Tibial artery (tissue), 4 donors: ENCODE data around the gene MIS18BP1.
A peak's percentile ranks its signal among the peaks of the same experiment; 100 is the strongest.
"Not testable (repeated sequence)": the region's sequence is repeated elsewhere in the genome, so short reads cannot be mapped to it uniquely, and the experiment has no call there.

Source experiments
- DNase-seq, 2 donors: peaks; one replicate each; pipeline ENCODE4 v3.0.0-alpha.2; 2019
- H3K27ac ChIP-seq, 2 donors: fragments of 200-600 bp; sonication (generic) in 1 of 2; 1 replicate in 1 of 2; 2 replicates in 1 of 2; pipeline ENCODE4 v1.5.1; 2018 to 2019; ENCODE audit warnings: mild to moderate bottlenecking in 1 of 2
- H3K27me3 ChIP-seq, 2 donors: fragments of 200-600 bp; sonication (generic) in 1 of 2; one replicate each; pipeline versions ENCODE4 v1.5.1 to v1.6.0; 2016 to 2019
- H3K36me3 ChIP-seq, 3 donors: fragments of 200-600 bp; sonication (generic) in 2 of 3; one replicate each; pipeline ENCODE4 v1.5.1; 2016 to 2019; ENCODE audit warnings: mild to moderate bottlenecking in 2 of 3
- H3K4me1 ChIP-seq, 4 donors: fragments of 200-600 bp; sonication (generic) in 2 of 4; 1 replicate in 3 of 4; 2 replicates in 1 of 4; pipeline ENCODE4 v1.5.1; 2016 to 2019
- H3K4me3 ChIP-seq, 2 donors: fragments of 200-600 bp; sonication (generic) in 1 of 2; 1 replicate in 1 of 2; 2 replicates in 1 of 2; pipeline ENCODE4 v1.5.1; 2018 to 2019; ENCODE audit warnings: mild to moderate bottlenecking in 2 of 2
- H3K9me3 ChIP-seq, 3 donors: fragments of 200-600 bp; sonication (generic) in 1 of 3; one replicate each; pipeline ENCODE4 v1.5.1; 2016 to 2019
- intact Hi-C: fragments of 100-400 bp; cut with DNase I; formaldehyde crosslinking; loops from one replicate; pipeline ENCODE4 v1.15.0; 2023; ENCODE audit warnings: low total_unique reads
- TF ChIP-seq, protein P1 (sequence below), 2 experiments: fragments of 200-600 bp in 1 of 2; fragments of 450-650 bp in 1 of 2; IDR thresholded peaks; one replicate each; pipeline ENCODE4 v1.5.1; 2017 to 2019; ENCODE audit warnings: antibody characterized with exemption in 2 of 2, mild to moderate bottlenecking in 1 of 2, moderate library complexity in 1 of 2

The MIS18BP1 gene

DNA sequence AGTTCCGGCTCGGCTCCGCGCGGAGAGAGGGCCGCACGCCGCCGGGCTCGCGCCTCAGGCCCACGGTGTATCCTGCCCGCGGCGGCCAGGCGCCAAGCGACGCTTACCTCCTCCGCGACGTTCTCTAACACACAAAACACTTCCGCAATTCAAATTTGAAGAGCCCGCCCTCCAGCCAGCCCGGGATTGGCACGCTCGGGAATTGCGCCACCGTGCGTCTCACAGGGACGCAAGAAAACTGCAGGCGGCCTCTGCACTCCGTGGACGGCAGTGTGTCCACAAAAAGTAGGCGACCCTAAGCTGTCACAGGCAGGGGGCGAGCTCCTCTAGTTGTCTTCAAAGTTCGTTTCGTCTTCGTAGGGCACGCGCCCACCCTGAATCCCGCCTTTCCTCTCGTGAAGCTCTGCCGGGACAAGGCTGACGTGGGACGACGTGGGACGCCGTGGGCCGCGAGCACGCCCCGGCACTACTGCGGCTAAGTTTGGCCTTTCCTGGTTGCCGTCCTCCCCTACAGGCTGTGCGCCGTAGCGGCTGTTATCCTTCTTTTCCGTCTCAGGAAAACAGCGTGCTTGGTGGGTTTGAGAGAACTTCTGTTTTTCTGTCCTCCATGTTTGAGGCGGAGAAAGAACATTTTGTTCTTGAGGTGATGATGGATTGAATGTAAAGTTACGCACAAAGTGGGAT is at the start of gene MIS18BP1:
TSS of gene MIS18BP1 (minus strand) at position 133 of the 684 bp plus-strand sequence. CDS start 5,916 bp downstream, outside the sequence.
- intact Hi-C loops: loop anchor here (10.0 kb wide), 1 partner anchor 118 kb away; the partner anchor contains the start of genes FANCM and FKBP3
- Histone ChIP-seq H3K9me3 (peaks cover 0 to 6% (median 6%) of the 10 kb centered on the region in 3 donors), H3K4me3 (peak within 1 kb of the TSS; percentile 74 to 84), H3K27me3 (no peaks in the 10 kb centered on the region), H3K36me3 (no peaks in the 10 kb centered on the region), H3K4me1 (peaks cover 0 to 19% (median 12%) of the 10 kb centered on the region in 4 donors), H3K27ac (peak within 1 kb of the TSS; percentile 80 to 85)
- DNase-seq: peak; percentile 94 to 96
- TF ChIP-seq, protein P1, sequence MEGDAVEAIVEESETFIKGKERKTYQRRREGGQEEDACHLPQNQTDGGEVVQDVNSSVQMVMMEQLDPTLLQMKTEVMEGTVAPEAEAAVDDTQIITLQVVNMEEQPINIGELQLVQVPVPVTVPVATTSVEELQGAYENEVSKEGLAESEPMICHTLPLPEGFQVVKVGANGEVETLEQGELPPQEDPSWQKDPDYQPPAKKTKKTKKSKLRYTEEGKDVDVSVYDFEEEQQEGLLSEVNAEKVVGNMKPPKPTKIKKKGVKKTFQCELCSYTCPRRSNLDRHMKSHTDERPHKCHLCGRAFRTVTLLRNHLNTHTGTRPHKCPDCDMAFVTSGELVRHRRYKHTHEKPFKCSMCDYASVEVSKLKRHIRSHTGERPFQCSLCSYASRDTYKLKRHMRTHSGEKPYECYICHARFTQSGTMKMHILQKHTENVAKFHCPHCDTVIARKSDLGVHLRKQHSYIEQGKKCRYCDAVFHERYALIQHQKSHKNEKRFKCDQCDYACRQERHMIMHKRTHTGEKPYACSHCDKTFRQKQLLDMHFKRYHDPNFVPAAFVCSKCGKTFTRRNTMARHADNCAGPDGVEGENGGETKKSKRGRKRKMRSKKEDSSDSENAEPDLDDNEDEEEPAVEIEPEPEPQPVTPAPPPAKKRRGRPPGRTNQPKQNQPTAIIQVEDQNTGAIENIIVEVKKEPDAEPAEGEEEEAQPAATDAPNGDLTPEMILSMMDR (IDR thresholded peaks at IDR 0.05): peak; percentile 53 to 55

DNA sequence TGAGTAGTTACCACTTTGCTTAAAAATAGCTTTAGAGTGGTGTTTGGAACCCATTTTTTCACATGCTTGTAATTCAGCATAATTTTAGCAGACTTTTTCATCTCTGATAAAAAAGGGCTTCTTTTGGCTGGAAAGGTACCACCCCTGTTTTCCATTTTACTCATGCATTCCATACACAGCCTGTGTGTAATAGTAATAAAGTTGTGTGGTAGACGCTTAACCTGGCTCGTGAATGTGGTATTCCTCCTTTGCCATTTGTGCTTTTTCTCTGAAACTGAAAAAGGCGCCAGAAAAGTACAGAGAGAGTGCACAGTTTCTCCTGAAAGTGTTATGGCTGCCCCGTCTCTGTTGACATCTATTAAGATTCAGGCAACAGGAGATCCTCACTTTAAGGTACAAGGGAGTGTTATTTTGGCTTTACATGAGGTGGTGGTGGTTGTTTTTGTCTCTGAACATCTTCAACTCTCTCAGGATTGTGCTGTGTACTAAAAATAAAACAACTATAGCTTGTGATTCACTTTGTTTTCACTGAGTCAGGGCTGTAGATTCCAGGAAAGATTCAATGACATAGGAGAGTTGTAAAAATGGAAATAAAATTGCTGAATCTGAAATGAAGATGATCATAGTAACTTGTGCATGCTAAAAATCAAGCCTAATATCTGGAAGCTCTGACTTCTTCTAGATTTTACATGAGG is 45.6 kb upstream of the MIS18BP1 start:
- no peaks in the 10 kb centered on the region for H3K27me3 ChIP-seq
- H3K36me3 ChIP-seq: no peaks in the 10 kb centered on the region
- H3K27ac ChIP-seq: no peak overlapping the region
- no peaks in the 10 kb centered on the region for H3K9me3 ChIP-seq
- no peaks in the 10 kb centered on the region for H3K4me1 ChIP-seq
- no peak overlapping the region for H3K4me3 ChIP-seq
- intact Hi-C loops: no loop called here
- DNase-seq: no peak
- TF ChIP-seq, protein P1 (IDR thresholded peaks at IDR 0.05): no peak

DNA sequence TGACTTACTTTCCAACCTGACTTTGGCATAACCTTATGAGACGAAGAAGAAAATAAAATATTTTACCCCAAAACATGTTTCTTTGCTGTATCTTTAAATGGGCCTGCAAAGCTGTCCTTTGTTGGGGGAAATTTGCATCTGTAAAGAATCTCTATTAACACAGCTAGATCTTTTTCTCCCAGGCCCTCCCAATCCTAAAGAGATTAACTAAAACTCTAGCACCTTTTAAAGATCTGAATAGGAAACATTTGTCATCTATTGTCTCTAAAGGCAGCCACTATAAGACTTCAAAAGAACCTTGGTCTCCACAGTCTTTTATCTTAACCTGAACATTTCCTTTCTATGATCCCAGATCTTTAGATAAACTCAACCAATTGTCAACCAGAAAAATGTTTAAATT is 41.8 kb upstream of the MIS18BP1 start:
- H3K27ac ChIP-seq, H3K36me3 ChIP-seq, H3K4me3 ChIP-seq, intact Hi-C loops, H3K9me3 ChIP-seq, H3K4me1 ChIP-seq, H3K27me3 ChIP-seq, DNase-seq: not testable (repeated sequence)

DNA sequence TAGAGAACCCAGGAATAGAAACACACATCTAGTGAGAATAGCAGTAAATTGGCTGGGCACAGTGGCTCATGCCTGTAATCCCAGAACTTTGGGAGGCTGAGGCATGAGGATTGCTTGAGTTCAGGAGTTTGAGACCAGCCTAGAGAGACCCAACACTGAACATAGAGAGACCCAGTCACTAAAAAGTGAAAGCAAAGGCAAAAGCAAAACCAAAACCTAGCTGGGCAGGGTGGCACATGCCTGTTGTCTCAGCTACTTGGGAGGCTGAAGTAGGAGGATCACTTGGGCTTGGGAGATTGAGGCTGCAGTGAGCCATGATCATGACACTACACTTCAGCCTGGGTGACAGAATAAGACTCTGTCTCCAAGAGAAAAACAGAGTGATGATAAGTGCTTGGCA is 37.5 kb upstream of the MIS18BP1 start:
- H3K27ac ChIP-seq: no peak overlapping the region
- TF ChIP-seq, protein P1 (IDR thresholded peaks at IDR 0.05): no peak
- intact Hi-C loops: no loop called here

DNA sequence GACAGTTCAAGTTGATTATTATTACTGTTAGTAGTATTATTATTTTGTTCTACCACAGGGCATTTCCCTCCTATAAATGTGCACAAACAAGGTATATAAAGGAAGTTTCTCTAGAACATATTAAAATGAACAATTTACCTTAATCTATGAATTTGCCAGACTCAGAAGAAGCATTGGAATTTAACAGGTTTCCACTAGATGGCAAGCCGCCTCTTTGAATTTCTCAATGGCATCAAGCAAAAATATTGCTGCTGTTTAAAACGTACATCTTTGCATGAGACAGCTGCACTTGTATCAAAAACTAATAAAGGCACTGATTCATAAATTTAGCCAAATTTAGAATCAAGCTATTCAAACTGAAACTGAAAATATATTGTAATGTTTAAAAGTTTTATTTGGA is 34.6 kb upstream of the MIS18BP1 start:
- Histone ChIP-seq H3K27me3 (no peaks in the 10 kb centered on the region), H3K4me3 (no peak overlapping the region), H3K36me3 (no peaks in the 10 kb centered on the region), H3K27ac (no peak overlapping the region), H3K4me1 (no peaks in the 10 kb centered on the region), H3K9me3 (no peaks in the 10 kb centered on the region)
- no peak for DNase-seq
- TF ChIP-seq, protein P1 (IDR thresholded peaks at IDR 0.05): no peak
- intact Hi-C loops: no loop called here

More for the DNA sequence above, 37.5 kb upstream of the MIS18BP1 start:
- H3K27me3 ChIP-seq: no peaks in the 10 kb centered on the region
- DNase-seq: no peak
- no peaks in the 10 kb centered on the region for H3K36me3 ChIP-seq
- H3K4me1 ChIP-seq: no peaks in the 10 kb centered on the region
- H3K9me3 ChIP-seq: no peaks in the 10 kb centered on the region
- no peak overlapping the region for H3K4me3 ChIP-seq

DNA sequence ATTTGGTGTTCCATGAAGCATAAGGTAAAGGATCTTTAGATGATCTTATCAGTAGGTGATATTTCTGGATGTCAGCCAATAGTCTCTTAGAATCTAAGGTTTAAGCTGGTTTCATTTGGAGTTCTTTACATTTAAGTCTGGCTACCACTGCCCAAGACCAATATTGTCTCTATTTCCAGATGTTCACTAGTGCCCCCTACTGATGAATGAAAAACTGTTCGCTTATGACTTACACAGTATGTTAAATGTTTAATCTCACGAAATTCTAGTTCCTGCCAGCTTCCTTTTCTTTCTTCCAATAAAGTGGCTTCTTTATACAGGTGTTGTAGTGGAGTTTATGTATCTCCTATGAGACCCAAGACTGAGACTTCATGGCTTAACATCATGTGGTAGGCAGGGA is 31.8 kb upstream of the MIS18BP1 start:
- no peak for DNase-seq
- no peaks in the 10 kb centered on the region for H3K9me3 ChIP-seq
- intact Hi-C loops: no loop called here

DNA sequence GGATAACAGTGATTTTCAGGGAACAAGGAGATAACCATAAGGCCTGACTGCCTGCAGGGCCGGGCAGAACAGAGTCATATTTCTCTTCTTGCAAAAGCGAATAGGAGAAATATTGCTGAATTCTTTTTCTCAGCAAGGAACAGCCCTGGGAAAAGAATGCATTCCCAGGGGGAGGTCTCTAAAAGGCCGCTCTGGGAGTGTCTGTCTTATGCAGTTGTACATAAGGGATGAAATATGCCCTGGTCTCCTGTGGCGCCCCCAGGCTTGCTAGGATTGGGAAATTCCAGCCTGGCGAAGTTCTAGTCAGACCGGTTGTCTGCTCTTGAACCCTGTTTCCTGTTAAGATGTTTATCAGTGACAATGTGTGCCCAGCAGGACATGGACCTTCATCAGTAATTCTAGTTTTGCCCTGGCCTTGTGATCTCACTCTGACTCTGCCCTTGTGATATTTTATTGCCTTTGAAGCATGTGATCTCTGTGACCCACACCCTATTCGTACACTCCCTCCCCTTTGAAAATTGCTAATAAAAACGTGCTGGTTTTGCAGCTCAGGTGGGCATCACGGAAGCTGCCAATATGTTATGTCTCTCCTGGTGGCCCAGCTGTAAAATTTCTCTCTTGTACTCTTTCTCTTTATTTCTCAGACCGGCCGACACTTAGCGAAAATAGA is 28.9 kb upstream of the MIS18BP1 start:
- intact Hi-C loops, H3K4me3 ChIP-seq, H3K27ac ChIP-seq, H3K4me1 ChIP-seq, DNase-seq, H3K27me3 ChIP-seq, H3K36me3 ChIP-seq, H3K9me3 ChIP-seq: not testable (repeated sequence)

More for the DNA sequence above, 31.8 kb upstream of the MIS18BP1 start:
- Histone ChIP-seq H3K27ac (no peak overlapping the region), H3K27me3 (no peaks in the 10 kb centered on the region), H3K4me1 (no peaks in the 10 kb centered on the region), H3K36me3 (no peaks in the 10 kb centered on the region), H3K4me3 (no peak overlapping the region)
- TF ChIP-seq, protein P1 (IDR thresholded peaks at IDR 0.05): no peak
